22Rv1 (cell line): ENCODE results near the gene CBR1.
"Not testable (repeated sequence)": the region's sequence is repeated elsewhere in the genome, so short reads cannot be mapped to it uniquely, and the experiment has no call there.

Experiments used
- H3K27ac ChIP-seq: fragments of 450-650 bp; 2 replicates; pipeline ENCODE4 v1.5.1; 2017
- ZFX ChIP-seq: fragments of 450-650 bp; IDR thresholded peaks from 2 replicates; pipeline ENCODE4 v1.6.1; 2017; ENCODE audit warnings: antibody characterized with exemption, borderline replicate concordance
- TF ChIP-seq, protein P1 (sequence below): fragments of 450-650 bp; IDR thresholded peaks from 2 replicates; pipeline ENCODE4 v1.5.1; 2017; ENCODE audit warnings: mild to moderate bottlenecking

The CBR1 gene

DNA sequence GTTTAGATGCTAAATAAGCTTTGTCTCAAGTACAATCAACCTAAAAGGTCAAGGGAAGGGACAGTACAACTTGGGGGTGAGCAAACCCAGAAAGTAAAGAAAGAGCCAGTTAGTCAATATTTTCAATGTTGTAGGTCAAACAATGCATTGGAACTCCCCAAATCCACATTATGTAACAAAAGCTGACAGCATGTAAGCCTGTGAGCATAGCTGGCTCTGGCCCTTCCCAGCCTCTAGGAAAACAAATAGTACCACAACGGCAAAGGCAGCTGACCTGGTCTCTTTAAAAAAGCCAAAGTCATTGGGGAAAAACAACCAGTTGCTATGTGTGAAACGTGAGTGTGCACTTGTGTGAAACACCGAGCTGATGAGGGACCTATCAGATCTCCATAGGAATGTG is 3.4 kb downstream of the CBR1 start:
- no peak overlapping the region for H3K27ac ChIP-seq
- TF ChIP-seq, protein P1, sequence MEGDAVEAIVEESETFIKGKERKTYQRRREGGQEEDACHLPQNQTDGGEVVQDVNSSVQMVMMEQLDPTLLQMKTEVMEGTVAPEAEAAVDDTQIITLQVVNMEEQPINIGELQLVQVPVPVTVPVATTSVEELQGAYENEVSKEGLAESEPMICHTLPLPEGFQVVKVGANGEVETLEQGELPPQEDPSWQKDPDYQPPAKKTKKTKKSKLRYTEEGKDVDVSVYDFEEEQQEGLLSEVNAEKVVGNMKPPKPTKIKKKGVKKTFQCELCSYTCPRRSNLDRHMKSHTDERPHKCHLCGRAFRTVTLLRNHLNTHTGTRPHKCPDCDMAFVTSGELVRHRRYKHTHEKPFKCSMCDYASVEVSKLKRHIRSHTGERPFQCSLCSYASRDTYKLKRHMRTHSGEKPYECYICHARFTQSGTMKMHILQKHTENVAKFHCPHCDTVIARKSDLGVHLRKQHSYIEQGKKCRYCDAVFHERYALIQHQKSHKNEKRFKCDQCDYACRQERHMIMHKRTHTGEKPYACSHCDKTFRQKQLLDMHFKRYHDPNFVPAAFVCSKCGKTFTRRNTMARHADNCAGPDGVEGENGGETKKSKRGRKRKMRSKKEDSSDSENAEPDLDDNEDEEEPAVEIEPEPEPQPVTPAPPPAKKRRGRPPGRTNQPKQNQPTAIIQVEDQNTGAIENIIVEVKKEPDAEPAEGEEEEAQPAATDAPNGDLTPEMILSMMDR, result no peak
- TF ChIP-seq ZFX, result no peak

DNA sequence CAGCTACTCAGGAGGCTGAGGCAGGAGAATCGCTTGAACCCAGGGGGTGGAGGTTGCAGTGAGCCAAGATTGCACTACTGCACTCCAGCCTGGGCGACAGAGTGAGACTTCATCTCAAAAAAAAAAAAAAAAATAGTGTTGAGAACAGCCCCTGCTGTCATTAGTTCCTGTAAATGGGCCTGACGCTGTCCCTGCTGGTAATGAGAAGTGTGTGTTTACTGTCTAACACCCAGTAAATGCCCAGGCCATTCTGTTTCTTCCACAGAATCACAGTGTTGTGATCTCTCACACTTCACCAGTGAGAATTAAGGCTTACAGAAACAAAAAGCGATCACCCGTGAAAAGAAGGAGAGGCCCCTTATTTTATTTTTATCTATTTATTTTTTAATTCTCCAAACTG is 4.1 kb downstream of the CBR1 start:
- H3K27ac ChIP-seq, result not testable (repeated sequence)

DNA sequence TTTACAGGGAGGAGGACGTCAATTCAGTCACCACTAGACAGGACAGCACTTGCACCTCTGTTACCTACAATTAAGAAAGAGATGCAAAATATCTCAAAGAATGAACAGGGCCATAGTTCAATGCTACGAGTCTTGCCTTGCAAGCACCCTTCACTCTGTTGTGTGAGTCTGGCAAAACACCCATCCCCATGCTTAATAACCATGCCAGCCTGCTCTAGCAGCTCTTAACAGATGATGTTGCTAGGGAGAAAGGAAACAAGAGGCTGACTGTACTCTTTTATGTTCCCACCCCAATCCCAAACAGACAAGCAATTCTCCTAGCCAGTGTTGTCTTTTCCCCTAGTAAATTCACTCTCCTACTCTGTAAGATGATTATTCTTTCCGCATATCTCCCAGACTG is 5.3 kb downstream of the CBR1 start:
- no peak for TF ChIP-seq ZFX
- TF ChIP-seq, protein P1, result no peak
- H3K27ac ChIP-seq, result no peak overlapping the region

DNA sequence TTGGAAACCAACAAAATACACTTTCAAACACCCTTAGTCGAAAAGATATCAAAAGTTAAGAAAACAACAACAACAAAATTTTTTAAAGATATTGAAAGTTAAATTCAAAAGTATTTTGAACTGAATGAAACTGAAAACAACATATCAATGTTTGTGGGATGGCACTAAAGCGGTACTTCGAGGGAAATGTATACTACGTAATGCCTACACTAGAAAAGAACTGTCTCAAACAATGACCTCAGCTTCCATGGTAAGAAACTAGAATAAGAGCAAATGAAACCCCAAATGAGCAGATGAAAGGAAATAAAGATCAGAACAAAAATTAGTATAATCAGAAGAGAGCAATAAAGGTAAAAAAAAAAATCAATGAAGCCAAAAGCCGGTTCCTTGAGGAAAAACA is 6.1 kb downstream of the CBR1 start:
- no peak overlapping the region for H3K27ac ChIP-seq
- TF ChIP-seq, protein P1, result no peak
- TF ChIP-seq ZFX, result no peak

DNA sequence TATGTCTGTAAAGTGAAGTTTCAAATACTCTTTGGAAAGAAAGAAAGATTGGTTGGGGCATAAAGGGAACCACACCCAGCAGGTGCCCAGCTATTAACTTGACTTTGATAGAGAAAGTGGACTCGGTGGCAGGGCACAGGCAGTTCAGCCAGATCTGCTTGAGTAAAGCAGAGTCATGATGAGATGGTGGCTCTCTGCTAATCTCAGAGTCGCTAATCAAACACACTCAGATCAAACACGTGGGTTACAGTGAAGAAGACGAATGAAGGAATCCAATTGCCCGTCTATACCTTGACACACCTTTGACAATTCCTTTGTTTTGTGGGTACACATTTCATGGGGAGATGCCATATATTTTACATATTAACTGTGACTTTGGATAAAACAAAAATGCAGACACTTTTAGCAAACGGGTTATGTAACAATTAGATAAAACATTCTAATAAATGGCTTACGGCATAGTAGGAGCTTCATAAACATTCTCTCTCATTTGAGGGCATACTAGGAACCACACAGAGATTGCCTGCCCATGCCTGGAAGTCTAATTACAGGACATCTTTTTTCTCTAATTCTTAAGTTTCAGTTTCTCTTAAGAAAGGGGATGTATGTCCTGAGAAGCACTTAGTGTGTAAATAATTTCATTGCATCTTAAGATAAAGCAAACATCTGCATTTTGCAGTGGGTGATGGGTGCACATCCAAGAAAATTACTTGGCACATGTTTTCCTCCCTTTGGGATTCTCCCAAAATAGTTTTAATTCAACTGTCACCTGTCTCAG is 7.2 kb downstream of the CBR1 start:
- H3K27ac ChIP-seq, result no peak overlapping the region
- TF ChIP-seq ZFX, result no peak
- TF ChIP-seq, protein P1, result no peak

DNA sequence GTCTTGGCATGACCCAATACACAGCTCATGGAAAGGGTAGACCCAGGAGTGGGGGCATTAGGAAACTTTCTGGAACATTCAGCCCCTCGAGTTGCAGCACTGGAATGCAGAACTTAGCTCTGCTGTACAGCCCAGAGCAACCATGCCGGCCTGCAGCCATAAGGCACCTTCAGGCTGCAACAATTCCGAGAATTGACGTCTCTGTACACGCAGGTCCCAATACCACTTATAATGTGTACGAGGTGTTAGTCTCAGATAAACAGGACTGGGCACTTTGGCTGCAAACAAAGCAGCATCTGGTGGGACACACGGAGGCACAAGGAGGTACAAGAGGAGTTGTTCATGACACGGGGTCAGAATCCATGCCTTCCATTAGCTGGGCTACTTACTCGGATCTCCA is 7.9 kb downstream of the CBR1 start:
- H3K27ac ChIP-seq, result no peak overlapping the region
- TF ChIP-seq ZFX, result no peak
- TF ChIP-seq, protein P1, result no peak

DNA sequence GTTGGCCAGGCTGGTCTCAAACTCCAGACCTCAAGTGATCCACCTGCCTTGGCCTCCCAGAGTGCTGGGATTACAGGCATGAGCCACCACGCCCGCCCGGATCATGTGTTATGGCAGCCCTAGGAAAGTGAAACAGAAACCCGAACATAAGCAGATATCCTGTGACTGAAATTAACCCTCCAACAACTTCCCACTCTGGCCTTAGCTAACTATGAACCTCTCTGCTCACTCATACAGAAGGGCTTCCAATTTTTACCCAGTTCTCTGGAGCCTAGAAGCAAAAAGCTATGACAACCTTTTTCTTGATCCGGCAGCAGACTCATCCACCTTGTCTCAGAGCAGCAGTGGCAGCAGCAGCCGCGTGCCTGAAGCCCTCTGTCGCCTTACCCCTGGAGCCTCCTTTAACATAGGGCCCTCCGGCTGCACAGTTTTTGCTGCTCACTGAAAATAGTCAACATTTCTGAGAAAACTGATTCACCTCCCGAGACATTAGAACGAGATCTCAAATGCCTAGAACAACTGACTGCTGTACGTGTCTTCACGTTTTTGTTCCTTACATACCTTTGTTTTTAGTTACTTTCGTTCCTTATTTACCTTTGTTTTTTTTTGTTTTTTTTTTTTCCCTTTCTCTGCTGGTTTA is 9.3 kb downstream of the CBR1 start:
- H3K27ac ChIP-seq, result no peak overlapping the region
- TF ChIP-seq, protein P1, result no peak
- TF ChIP-seq ZFX, result no peak
